Measurements from ENCODE around the gene SMPD4. TPM values are rescaled to one million over a fixed set of nuclear protein-coding genes. Genes with fewer than 3 reads are reported as not detected.

SMPD4 gene
- total and polyA plus RNA-seq, 9 of the 15 experiments (the other 6 are each of a cell fraction or from before 2014, with no cell fraction given): 7.5 to 123 (median 35.7) TPM

- in situ Hi-C loops (cut with MboI): no loop called here
Measured at GRCh38 chr2:130186391-130186790, 5.0 kb upstream of the SMPD4 start.

More at GRCh38 chr2:130186391-130186790, 5.0 kb upstream of the SMPD4 start:
- Histone ChIP-seq H3K9me3 (replicated peaks; ENCODE audit: control insufficient read depth, insufficient read depth, low read depth, low read length) (no peaks in the 10 kb centered on the region), H3K79me2 (ENCODE audit: control insufficient read depth, insufficient read depth, low read length) (peaks cover 33% of the 10 kb centered on the region), H3K27me3 (ENCODE audit: control insufficient read depth in 2 of 2, insufficient read depth in 2 of 2, low read length in 2 of 2) (no peaks in the 10 kb centered on the region), H3K27ac (ENCODE audit: extremely low read depth, low read depth, low read length) (no peak overlapping the region), H3K36me3 (ENCODE audit: control insufficient read depth, insufficient read depth, low read length) (peaks cover 27% of the 10 kb centered on the region; the same call in 2 of the 3 replicates), H3K9ac (ENCODE audit: insufficient read depth in 1 of 2, low read depth in 2 of 2, low read length in 2 of 2) (no peak overlapping the region), H3K4me2 (ENCODE audit: insufficient read depth, low read length) (no peak overlapping the region), H3K9me1 (ENCODE audit: control insufficient read depth, insufficient read depth, low read length) (no peaks in the 10 kb centered on the region), H2AFZ (ENCODE audit: low read depth, low read length) (no peak overlapping the region), H3K4me1 (replicated peaks in 1 of 2; ENCODE audit: control insufficient read depth in 2 of 2, insufficient read depth in 2 of 2, low read length in 2 of 2) (peaks cover 9 to 36% of the 10 kb centered on the region in 2 experiments; a peak in 4 of 5 replicates), H4K20me1 (replicated peaks; ENCODE audit: control insufficient read depth, insufficient read depth, low read length) (no peaks in the 10 kb centered on the region), H3K4me3 (no peak overlapping the region)
- FAIRE-seq: no peak
- BruUV-seq (replicated peaks): no TSS peak
- no peak for DNase-seq (ENCODE audit: extremely low read depth in 1 of 4, low spot score in 3 of 4)
- WGBS (ENCODE audit: insufficient coverage, low coverage, missing lambda C conversion rate): 81% methylated on average over 5 of the region's 5 CpGs
- 0 out of 2 replicates have a peak, but pooled peaks have one; percentile 2 for TF ChIP-seq POLR2G (IDR thresholded peaks at IDR 0.05; ENCODE audit: low read depth, low read length)
- TF ChIP-seq THRA (IDR thresholded peaks at IDR 0.05): no peak
- no peak for TF ChIP-seq NEUROD1 (IDR thresholded peaks at IDR 0.05; ENCODE audit: borderline replicate concordance, low read depth, low read length, partially characterized antibody)
- no peak for TF ChIP-seq BRD4 (IDR thresholded peaks at IDR 0.05)
- no peak for TF ChIP-seq ZNF407 (IDR thresholded peaks at IDR 0.05; ENCODE audit: low read depth)
- intact Hi-C loops (cut with micrococcal nuclease): loop anchor here (10.0 kb wide), 1 partner anchor 1298 kb away; no protein-coding TSS in a partner anchor
- ATAC-seq: no peak
- POLR2A ChIA-PET: interaction anchor here (0.6 to 1.6 kb wide), 3 partner anchors 81 to 1301 kb away, joined by 3 to 7 read pairs (median 3); a partner anchor contains a TSS
- CTCF ChIA-PET (ENCODE audit: low intra/inter-chr PET ratio): no interaction called here
